Glutamatergic neuron (in vitro differentiated cells): ENCODE measurements around the gene MINDY3. TPM values are rescaled to one million over a fixed set of nuclear protein-coding genes. Genes with fewer than 3 reads are reported as not detected.

Experiments used
- DNase-seq: peaks from one replicate; pipeline ENCODE4 v3.0.0; 2022
- H3K27ac Mint-ChIP-seq: one replicate; pipeline ENCODE4 v1.8.0; 2020; ENCODE audit warnings: mild to moderate bottlenecking, mixed read lengths, inconsistent platforms; ENCODE audit not compliant: unreplicated experiment
- H3K27me3 Mint-ChIP-seq: one replicate; pipeline ENCODE4 v1.8.0; 2020; ENCODE audit warnings: mild to moderate bottlenecking, moderate library complexity, mixed read lengths, inconsistent platforms; ENCODE audit not compliant: unreplicated experiment
- H3K36me3 Mint-ChIP-seq: one replicate; pipeline ENCODE4 v1.8.0; 2020; ENCODE audit warnings: mild to moderate bottlenecking, mixed read lengths, inconsistent platforms; ENCODE audit not compliant: unreplicated experiment
- H3K4me1 Mint-ChIP-seq: one replicate; pipeline ENCODE4 v1.8.0; 2020; ENCODE audit warnings: mild to moderate bottlenecking, low read depth, mixed read lengths, inconsistent platforms; ENCODE audit not compliant: unreplicated experiment
- H3K4me3 Mint-ChIP-seq: one replicate; pipeline ENCODE4 v1.8.0; 2020; ENCODE audit warnings: mild to moderate bottlenecking, mixed read lengths, inconsistent platforms; ENCODE audit not compliant: unreplicated experiment
- H3K9me3 Mint-ChIP-seq: one replicate; pipeline ENCODE4 v1.8.0; 2020; ENCODE audit warnings: mild to moderate bottlenecking, moderate library complexity, mixed read lengths, inconsistent platforms; ENCODE audit not compliant: unreplicated experiment
- CTCF ChIP-seq: fragments of 200-600 bp; sonication (generic); IDR thresholded peaks from one replicate; pipeline ENCODE4 v1.5.0; 2021; ENCODE audit not compliant: partially characterized antibody, unreplicated experiment
- total RNA-seq: library from RNA; stranded (reverse); fragmentation: NEBNext Ultra II Directional; extraction: Animal tissue kit (Norgen Biotek cat#: 25700); gene quantifications from one replicate; pipeline ENCODE4 v1.2.1, GENCODE V29; 2021; ENCODE audit not compliant: unreplicated experiment

The MINDY3 gene
- total RNA-seq, 1 donor from 2014 or later: 45.6 TPM

GRCh38 chr10:15741581-15741980, 118.7 kb downstream of the MINDY3 start:
- H3K27ac Mint-ChIP-seq: no peak overlapping the region
- TF ChIP-seq CTCF: no peak
- H3K4me1 Mint-ChIP-seq: peaks cover 3% of the 10 kb centered on the region
- no peak for DNase-seq
- no peak overlapping the region for H3K4me3 Mint-ChIP-seq
- H3K36me3 Mint-ChIP-seq: no peaks in the 10 kb centered on the region
- H3K9me3 Mint-ChIP-seq: no peaks in the 10 kb centered on the region
- peaks cover 3% of the 10 kb centered on the region for H3K27me3 Mint-ChIP-seq

DNA sequence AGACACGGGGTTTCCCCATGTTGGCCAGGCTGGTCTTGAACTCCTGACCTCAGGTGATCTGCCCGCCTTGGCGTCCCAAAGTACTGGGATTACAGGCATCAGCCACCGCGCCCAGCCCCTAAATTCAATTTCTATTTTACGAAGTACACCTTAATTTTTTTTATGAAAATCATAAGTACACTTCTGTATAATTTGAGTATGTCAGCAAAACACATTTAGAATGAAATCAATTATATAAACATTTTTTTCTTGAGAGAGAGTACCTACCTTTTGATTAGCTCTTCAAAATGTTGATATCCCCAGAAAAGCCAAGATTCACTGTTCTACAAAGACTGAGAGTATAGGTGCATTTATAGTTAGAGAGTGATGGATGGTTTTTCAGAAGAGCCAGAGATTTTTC, 120.0 kb downstream of the MINDY3 start:
- TF ChIP-seq CTCF: no peak
- Mint-ChIP-seq H3K36me3 (no peaks in the 10 kb centered on the region), H3K27ac (no peak overlapping the region), H3K4me1 (no peaks in the 10 kb centered on the region), H3K9me3 (no peaks in the 10 kb centered on the region), H3K27me3 (no peaks in the 10 kb centered on the region), H3K4me3 (no peak overlapping the region)
- no peak for DNase-seq

- no peak overlapping the region for H3K27ac Mint-ChIP-seq
- no peak overlapping the region for H3K4me3 Mint-ChIP-seq
- no peaks in the 10 kb centered on the region for H3K27me3 Mint-ChIP-seq
- H3K36me3 Mint-ChIP-seq: no peaks in the 10 kb centered on the region
- TF ChIP-seq CTCF: no peak
- H3K4me1 Mint-ChIP-seq: no peaks in the 10 kb centered on the region
- H3K9me3 Mint-ChIP-seq: no peaks in the 10 kb centered on the region
- no peak for DNase-seq
Measured at GRCh38 chr10:15739254-15739970, 120.9 kb downstream of the MINDY3 start.

DNA sequence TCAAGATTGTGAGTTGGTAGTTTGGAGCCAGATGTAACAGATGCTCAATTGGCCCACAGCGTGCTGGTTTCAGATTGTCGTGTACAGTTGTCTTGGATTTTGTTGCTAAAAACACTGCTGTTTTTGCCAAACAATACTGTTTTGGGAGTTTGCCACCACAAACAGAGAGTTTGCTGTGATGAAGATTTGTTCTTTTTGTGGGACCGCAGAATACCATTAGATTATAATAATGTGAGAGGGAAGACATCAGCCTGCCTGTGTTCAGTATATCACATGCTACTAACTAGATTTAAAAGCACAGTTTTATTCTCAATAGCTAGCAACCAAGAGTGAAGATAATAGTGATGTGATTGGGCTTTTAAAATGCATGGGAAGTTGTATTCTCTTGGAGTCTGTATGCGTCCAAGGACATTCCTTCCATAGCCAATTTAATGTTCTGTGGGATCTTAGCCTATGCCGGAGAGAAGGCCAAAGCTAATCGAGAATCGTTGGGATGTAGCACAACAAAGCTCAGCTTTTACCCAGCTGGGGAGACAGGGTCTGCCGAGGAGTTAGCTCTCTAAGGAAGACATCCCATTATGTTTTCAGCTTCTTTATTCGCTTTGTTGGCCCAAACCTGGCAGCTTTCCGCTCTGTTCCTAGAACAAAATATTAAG, 121.9 kb downstream of the MINDY3 start:
- Mint-ChIP-seq H3K27ac (no peak overlapping the region), H3K9me3 (no peaks in the 10 kb centered on the region), H3K36me3 (no peaks in the 10 kb centered on the region), H3K4me3 (no peak overlapping the region), H3K4me1 (no peaks in the 10 kb centered on the region), H3K27me3 (no peaks in the 10 kb centered on the region)
- no peak for TF ChIP-seq CTCF
- no peak for DNase-seq

DNA sequence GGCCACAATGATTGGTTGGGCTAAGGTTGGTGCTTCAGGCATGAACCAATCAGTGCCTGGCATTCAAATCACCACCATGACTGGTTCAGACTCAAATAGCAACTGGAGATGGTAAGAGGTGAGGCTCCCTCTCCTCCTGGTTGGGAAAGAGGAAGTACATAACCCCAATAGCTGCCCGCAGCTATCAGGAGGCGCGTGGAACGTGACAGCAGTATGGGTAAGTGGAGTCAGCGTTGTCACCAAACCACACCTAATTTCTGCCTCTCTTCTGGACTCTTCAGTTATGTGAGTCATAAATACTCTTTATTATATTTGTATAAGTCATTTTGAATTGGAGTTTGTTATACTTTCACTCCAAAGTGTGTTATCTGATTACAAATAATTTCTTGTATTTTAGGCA, 122.7 kb downstream of the MINDY3 start:
- H3K27me3 Mint-ChIP-seq: no peaks in the 10 kb centered on the region
- TF ChIP-seq CTCF: no peak
- no peaks in the 10 kb centered on the region for H3K4me1 Mint-ChIP-seq
- no peak overlapping the region for H3K4me3 Mint-ChIP-seq
- no peak overlapping the region for H3K27ac Mint-ChIP-seq
- H3K9me3 Mint-ChIP-seq: no peaks in the 10 kb centered on the region
- H3K36me3 Mint-ChIP-seq: no peaks in the 10 kb centered on the region
- no peak for DNase-seq
